GM21360 (cell line): ENCODE results near the gene METTL1.
"Not testable (repeated sequence)": the region's sequence is repeated elsewhere in the genome, so short reads cannot be mapped to it uniquely, and the experiment has no call there.

Experiments
- ATAC-seq: cut with Tn5 transposase; IDR thresholded peaks from one replicate; pipeline ENCODE4 v1.9.1; 2021; ENCODE audit warnings: mild to moderate bottlenecking, moderate library complexity; ENCODE audit not compliant: unreplicated experiment

METTL1 gene

GRCh38 chr12:57726151-57726883 lies 45.6 kb downstream of the METTL1 start:
- no peak for ATAC-seq

GRCh38 chr12:57725851-57726150 lies 46.1 kb downstream of the METTL1 start:
- ATAC-seq = no peak

GRCh38 chr12:57724936-57725740 lies 46.8 kb downstream of the METTL1 start:
- no peak for ATAC-seq

- no peak for ATAC-seq
These were observed 47.6 kb downstream of the METTL1 start for GRCh38 chr12:57724003-57724935.

GRCh38 chr12:57723630-57723962 lies 48.3 kb downstream of the METTL1 start:
- no peak for ATAC-seq

GRCh38 chr12:57722716-57723629 lies 48.9 kb downstream of the METTL1 start:
- no peak for ATAC-seq

GRCh38 chr12:57721846-57722608 lies 49.9 kb downstream of the METTL1 start:
- ATAC-seq = not testable (repeated sequence)

GRCh38 chr12:57720606-57721595 lies 51.0 kb downstream of the METTL1 start:
- ATAC-seq = no peak

GRCh38 chr12:57719777-57720605 lies 51.9 kb downstream of the METTL1 start:
- no peak for ATAC-seq

- no peak for ATAC-seq
These were observed 53.0 kb downstream of the METTL1 start for GRCh38 chr12:57718641-57719528.
